Stimulated activated CD4-positive, alpha-beta T cell treated with anti-CD3 and anti-CD28 coated beads, Interleukin-4, amount 100 ng/mL, for 24 hours (primary cell): ENCODE results near the gene ZNF484.
"Not testable (repeated sequence)": the region's sequence is repeated elsewhere in the genome, so short reads cannot be mapped to it uniquely, and the experiment has no call there.

ENCODE experiments used
- DNase-seq: peaks from one replicate; pipeline ENCODE4 v3.0.0-alpha.2; 2020

Gene ZNF484

DNA sequence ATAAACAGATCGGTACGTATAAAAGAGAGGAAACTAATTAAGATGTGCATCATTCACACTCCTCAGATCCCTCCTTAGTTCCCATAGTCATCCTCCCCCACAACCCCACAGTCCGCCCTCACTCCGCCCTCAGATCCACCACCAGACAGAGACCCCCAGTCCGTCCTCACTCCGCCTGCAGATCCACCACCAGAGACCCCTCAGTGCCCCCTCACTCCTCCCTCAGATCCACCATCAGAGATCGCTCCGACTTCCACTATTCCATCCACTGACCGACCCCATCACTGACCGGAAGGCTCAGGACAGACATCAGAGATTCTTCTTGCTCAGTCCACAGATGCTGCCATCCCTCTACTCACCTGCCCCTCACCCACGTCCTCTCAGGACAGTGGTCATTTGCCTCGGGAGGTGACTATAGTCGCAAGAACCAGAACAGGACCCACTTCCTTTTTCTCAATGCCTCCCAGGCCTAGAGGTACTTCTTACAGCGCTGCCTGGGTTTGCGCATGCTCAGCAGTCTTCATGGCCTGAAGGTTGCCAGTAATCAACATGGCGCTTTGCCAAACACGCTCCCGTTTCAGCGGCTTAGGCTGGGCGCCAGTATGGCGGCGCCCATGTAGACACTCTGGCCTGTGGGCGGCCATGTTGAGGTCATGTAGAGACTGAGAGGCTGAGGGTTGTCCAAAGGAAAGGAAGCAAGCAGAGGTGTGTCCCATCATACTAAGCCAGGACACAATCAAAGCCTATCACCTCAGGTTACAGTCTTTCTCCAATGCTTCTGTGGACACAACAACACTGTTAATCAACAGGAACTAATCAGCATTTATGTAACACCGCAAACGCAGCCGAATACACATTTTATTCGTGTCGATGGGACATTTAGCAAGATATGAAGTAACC, at the start of gene ZNF484:
Gene ZNF484 (minus strand): TSS at position 508 of the 900 bp plus-strand sequence. CDS start 3,009 bp downstream, outside the sequence.
- DNase-seq = peak; percentile 98

DNA sequence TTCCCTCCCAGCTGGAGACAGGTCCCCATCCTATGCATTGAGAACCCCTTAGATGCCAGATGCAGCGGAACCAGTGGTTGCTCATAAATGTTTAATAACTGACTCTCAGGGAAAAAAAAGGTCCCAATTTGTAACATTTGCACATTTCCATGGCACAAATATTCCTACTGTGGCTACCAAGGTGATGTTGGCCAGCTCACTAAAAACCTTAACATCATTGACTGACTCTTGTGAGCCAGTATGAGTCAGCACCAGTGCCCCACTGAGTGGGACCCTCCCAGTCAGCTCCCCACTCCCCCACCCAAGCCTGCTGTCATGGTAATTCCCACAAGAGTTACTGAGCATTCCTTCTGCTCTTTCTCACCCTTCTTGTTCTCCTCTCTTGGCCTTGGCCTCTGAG, 42.6 kb upstream of the ZNF484 start:
- DNase-seq = no peak

DNA sequence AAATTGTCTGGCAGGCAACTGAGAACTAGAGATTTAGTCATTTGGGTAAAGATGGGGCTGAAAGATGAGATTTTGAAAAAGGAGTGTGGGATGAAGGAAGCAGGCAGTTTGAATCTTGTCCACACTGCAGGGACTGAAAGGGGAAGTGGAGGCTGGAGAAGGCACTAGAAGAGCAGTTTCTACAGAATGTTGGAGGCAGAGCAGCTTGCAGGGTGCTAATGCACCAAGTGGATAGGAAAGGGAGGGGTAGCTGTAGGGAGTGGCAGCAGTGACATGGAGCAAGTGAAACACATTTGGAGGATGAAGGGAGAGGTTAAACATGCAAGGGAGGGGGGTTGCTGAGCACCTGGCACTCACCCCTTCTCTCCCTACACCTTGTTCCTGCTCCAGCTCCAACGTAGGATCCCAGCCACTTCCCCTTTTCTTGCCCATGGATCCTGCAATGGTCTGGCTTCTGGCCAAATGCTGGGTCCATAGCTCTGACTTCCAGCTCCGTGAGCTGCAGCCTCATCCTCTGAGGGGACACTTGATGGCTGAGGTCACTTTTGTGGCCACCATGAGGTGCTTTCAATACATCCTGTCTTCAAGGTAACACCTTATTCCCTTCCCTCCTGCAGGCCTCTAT, 39.5 kb upstream of the ZNF484 start:
- DNase-seq = no peak

DNA sequence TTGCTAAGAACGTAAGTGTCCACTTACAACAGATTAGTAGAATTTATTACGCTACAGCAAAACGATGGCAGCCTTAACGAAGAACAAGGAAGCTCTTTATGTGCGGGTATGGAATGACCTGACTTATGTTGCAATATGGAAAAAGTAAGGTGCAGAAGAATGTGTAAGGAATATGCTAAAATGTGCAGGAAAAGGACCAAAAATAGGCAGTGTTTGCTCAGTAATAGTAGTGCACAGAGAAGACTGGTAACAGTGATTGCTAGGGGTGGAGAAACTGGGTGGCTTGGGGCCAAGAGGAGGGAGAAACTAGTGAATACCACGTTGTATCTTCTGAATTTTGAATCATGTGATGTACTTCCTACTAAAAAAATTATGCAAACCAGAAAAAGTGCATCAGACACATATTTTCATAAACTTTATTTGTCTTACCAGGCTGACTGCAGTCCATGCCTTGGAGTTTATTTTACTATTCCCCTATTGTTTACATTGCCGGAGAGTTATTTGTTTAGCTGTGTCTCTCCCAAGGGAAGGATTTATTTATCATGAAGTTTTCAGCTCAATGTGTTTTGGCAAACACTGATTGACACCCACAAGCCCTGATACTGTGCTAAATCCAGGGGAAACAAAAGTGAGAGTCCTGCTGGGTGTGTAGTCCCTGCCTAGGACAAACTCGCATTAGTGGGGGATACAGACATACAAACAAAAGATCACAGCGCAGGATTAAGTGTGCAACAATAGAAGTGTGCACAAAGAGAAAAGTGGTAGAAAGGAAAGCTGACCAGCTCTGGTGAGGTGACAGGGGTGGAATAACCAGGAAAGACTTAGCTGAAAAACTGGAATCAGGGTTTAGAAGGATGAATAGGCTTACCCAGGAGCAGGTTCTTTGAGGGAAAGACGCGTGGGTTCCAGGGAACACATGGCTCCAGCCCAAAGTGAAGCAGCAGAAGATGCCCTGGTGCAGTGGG, 34.0 kb upstream of the ZNF484 start:
- no peak for DNase-seq

DNA sequence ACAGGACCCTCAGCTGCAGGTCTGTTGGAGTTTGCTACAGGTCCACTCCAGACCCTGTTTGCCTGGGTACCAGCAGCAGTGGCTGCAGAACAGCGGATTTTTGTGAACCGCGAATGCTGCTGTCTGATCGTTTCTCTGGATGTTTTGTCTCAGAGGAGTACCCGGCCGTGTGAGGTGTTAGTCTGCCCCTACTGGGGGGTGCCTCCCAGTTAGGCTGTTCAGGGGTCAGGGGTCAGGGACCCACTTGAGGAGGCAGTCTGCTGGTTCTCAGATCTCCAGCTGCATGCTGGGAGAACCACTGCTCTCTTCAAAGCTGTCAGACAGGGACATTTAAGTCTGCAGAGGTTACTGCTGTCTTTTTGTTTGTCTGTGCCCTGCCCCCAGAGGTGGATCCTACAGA, 27.3 kb upstream of the ZNF484 start:
- not testable (repeated sequence) for DNase-seq

DNA sequence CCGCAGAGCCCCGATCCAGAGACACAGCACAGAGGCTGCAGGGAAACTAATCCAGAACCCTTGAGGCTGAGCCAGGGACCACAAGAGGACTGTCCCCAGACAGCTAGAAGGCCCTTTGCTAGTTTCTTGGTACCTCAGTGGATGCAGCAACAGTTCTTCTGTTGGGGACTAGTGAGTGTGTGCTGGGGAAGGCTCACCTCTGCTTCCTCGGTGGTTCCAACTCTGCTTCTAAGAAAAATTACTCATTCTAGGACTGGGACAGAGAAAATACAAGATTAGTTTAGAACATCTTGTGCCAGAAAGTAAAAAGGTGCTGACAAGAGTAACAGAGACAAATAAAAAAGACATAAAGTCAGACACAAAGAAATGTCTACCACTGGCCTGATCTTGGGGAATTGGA, 19.5 kb upstream of the ZNF484 start:
- no peak for DNase-seq

DNA sequence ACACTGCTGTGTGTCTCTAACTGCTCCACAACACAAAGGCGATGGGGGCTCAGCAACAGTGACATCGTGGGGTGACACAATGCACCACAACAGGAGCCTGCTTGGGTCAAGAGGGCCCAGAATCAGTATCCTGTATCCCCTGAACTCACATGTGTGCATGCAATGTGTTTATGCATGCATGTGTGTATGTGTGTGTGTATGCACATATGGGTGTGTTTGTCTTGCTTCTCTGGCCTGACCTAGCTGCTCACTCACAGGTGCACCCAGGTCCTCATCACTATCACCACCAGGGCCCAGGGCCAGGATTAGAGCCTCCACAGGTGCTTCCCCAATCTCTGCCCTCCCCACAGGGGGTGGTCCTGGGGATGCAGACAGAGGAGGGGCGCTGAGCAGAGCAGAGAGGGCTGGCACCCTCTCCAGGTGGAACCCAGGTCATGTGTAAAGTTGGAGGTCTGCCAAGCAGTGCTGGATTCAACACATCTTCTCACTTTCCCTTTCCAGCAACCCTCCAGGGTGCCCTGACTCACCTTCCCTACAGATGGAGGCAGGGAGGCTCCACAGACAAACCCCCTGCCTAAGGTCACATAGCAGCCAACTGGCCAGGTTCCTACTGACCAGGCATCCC, 18.1 kb upstream of the ZNF484 start:
- DNase-seq = no peak

DNA sequence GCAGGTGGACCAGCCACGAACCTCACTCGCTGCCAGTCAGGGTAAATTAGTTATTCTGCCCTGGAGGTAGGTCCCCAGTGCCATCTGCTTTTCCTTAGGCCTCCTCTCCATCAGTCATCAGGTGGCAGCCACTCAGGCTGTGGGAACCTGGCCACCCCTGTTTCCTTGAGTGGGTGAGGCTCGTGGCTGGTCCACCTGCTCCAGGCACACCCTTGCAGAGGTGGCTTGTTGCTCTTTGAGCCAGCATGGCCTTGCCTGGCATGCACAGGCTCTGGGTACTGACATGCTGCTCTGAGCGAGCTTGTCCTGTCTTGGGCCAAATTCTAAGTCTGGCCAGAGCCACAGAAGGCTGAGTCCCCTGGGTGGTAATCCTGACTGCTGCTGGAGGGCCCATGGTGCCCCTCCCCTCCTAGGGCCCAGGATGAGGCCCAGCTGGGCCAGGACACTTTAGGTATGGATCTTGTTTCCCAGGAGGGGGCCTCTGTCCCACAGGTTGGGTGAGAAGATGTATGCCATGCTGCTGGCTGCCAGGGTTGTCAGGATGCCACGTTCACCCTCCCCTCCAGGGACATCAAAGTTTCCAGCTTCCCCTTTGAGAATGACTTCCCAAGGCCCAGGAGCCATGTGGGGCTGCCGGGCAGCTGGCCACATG, 17.0 kb upstream of the ZNF484 start:
- DNase-seq = no peak

DNA sequence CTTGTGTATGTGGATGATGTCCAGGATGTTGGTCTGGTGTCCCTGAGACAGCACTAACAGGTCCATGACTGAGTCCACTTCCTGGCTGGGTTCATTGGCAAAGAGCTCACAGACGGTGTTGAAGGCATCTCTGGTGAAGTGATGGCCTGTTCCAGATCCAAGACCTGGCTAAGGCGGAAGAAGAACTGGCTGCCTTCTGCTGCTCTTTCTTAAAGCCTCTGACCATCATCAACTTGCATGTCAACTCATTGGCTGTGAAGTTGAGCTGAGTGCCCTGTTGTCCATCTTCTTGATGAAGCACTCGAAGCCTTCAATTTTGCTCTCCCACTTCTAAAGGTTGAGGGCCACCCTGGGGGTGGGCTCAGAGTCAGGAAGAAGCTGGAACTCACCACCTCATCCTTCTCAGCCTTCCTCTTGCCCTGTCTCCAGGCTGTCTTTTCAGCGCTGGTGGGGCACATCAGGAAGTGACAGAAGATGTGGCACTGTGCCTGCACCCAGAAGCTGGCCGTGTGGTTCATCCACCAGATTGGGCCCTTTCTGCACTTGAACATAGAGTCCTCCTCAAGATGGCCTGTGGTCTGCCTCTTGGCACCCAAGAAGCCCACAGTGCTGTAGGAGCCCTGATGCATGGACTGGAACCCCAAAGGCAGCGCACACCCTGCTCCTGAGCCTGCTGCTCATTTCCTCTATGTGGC, 16.2 kb upstream of the ZNF484 start:
- not testable (repeated sequence) for DNase-seq

DNA sequence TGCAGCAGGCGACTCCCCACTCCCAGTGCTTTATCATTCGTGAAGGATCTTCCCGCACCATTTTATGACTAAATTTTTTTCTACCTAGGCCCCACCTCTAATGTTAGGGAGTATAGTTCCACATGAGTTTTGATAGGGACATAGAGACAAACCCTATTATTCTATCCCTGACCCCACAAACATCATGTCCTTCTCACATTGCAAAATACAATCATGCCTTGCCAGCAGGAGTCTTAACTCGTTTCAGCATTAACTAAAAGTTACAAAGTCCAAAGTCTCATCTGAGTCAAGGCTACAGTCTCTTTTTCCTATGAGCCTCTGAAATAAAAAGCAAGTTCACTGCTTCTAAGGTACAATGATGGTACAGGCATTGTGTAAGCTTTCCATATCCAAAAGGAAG, 14.4 kb upstream of the ZNF484 start:
- DNase-seq = not testable (repeated sequence)

DNA sequence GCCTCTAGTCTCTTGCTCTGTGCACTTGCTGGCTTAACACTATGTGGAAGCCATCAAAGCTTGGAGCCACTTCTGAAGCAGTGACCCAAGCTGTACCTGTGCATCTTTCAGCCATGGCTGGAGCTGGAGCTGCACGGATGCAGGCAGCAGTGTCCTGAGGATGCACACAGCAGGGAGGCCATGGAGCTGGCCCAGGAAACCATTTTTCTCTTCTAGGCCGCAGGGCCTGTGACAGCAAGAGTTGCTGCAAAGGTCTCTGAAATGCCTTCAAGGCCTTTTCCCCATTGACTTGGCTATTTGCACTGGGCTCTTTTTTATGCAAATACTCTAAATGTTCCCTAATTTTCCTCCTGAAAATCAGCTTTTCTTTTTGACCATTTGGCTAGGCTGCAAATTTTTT, 12.9 kb upstream of the ZNF484 start:
- DNase-seq = no peak

DNA sequence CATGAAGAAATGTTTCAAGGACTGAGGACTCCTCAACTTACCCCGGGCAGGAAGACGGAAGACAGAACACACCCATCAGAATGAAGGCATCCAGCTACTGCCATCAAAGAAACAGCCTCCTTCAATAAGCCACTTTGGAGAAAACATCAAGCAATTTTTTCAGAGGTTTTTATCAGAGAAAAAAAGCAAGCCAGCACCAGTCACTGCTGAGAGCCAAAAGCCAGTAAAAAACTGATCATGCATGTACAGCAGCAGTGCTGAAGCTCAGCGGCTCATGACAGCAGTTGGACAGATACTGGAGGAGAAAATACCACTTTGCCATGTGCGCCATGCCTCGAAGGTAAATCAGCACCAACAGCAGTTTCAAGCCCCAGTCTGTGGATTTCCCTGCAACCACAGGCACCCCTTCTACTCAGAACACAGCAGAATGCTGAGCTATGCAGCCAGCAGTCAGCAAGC, 10.1 kb upstream of the ZNF484 start:
- DNase-seq = peak; percentile 21

DNA sequence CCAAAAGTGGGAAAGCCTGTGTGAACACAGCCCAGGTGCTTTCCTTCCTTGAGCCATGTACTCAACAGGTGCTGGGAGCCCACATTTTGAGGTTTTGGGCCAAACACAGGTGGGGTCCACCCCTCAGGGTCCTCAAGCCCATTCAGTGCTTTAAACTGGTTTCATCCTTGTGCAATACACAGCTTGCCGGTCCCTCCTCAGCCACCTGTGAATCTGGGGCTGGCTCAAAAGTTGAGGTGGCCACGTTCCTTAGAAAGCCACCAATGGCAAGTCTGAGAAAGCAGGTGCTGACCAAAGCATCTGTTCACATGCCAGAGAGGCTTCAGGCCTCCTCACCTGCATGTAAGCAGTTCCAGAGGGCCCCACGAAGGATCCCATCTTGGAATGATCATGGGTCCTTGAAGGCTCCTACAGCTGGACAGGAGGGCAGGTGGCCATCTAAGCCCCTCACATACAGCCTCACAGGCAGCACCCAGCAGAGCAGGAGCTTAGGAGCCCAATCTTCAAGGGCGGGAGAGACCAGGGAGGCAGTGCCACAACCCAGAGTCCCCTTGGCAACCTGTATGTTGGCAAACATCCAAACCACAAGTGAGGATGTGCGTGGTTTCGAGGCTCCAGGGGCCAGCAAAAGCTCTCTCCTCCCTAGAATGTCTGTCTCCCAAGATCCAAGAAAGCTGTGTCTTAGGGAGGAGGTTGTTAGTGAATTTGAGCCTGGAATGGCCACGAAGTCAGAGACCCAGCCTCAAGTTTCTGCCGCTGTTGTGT, 9.2 kb upstream of the ZNF484 start:
- DNase-seq = not testable (repeated sequence)

DNA sequence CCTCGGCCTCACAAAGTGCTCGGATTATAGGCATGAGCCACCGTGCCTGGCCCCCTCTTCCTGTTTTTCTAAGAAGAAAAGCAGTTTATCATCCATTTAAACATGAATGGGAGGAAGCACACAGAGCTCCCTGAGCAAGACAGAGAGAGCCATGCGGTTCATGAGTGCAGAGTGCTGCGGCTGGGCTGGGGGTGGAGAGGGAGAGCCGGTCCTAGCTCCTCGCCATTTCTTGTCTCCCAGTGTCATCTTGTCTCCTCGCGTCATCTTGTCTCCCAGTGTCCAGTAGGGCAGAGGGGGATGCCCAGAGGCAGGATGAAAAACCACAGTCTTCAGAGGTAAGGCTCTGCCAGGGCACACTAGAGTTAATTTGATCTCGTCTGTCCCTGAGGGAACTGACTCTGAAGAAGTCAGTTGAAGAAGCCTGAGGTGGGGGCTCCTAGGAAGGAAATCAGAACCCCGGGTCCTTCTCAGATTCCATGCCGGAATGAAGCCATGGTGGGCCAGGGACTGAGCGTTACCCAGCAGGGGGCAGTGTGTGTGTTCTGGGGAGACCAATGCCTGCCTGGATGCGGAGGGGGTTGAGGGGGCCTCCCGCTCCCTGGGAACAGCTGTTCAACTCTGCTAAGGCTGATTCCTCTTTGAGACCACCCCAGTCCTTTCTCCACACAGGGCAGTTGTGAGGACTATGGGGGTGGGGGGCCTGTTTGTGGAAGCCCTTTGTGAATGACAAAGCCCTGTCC, 6.0 kb upstream of the ZNF484 start:
- DNase-seq = not testable (repeated sequence)

DNA sequence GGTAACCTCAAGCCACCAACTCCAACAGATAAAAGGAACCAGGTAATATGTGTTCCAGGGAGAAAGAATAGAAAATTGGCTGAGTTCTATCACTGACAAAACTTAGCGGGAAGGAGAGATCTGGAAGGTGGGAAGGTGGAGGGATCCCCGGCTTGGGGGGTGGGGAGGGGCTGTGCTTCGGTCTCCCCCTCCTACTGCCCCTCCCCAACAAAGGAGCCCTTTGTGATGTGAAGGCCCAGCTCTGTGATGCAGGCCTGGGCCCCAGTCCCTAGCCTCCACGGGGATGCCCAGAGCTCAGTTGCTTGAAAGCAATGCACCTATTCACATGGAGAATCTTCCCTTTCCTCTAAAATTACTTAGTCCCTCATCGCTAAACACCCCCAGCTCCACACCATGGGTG, 4.4 kb upstream of the ZNF484 start:
- no peak for DNase-seq

DNA sequence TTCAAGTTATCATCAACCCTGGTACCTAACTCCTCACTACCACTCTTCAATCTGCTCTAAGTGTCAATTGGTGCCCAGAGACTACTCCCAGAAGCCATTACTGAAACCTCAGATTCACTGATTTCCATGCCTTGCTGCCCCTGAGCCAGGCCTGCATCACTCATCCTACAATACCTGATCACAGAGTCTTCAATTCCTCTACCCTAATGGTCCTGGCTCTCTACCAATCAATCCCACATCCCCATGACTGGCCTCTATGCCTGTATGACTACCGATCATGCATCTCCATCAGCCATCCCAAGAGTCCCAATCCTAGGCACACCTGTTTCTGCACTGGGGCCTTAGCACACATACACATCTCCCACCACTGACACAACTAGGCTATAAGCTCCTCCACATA, 2.5 kb downstream of the ZNF484 start:
- DNase-seq = no peak

DNA sequence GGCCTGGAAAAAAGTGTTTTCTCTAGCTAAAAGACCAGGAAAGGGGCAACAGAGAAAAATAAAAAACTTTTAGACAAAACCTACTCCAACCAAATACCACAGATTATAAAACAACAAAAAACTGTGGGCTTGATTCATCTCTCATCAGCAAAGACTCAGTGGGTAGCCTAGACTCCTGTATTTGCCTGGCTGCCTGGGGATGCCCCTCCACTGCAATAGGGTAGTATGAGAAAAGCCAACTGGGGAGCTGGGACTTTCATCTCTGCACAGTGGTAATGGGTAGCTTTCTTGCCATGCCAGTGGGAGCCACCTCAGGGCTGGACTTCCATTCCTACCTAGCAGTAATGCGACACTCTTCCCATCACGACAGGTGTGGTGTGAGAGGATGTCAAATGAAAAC, 7.5 kb downstream of the ZNF484 start:
- DNase-seq = no peak

DNA sequence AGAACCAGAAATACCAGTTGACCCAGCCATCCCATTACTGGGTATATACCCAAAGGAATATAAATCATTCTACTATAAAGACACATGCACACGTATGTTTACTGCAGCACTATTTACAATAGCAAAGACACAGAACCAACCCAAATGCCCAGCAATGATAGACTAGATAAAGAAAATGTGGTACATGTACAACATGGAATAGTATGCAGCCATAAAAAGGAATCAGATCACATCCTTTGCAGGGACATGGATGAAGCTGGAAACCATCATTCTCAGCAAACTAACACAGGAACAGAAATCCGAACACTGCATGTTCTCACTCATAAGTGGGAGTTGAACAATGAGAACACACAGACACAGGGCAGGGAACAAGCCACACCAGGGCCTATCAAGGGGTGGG, 11.2 kb downstream of the ZNF484 start:
- not testable (repeated sequence) for DNase-seq

DNA sequence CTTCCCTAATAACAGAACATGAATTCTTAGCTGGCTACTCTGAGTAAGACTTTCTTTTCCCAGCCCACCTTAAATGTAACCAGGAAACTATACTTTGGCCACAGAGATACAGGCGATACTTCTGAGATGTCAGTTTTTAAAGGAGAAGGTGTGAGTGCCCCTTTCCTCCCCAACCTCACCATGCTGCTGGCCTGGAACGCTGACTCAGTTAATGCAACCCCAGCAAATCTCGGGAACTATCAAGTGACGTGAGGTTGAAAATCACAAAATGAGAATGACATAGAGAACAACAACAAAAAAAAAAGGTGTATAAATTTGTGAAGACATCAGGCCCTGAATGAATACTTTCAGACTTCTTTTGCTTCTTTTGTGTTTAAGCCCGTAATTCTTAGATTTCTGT, 13.7 kb downstream of the ZNF484 start:
- DNase-seq = no peak

DNA sequence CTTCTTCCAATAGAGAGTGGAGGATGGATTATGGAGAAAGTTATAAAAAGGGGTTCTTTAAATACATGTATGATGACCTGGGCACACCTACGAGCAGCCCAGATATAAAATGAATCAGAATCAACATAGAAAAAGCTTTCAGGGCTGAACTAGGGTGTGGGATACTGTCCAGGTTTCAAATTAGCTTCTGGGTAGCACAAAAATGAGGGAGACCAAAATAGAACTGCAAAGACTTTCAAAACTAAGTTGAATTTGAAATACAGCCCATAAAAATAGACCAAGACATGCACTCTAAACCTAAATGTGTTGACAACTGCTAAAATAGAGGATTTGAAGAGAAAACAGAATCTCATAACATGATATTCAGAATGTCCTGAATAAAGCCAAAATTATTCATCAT, 17.0 kb downstream of the ZNF484 start:
- no peak for DNase-seq
